Neuronal stem cell (in vitro differentiated cells): ENCODE data around the gene PLOD2.

Source experiments
- DNase-seq: peaks from one replicate; pipeline ENCODE4 v3.0.0-alpha.2; 2013; ENCODE audit warnings: low spot score
- H2AFZ ChIP-seq: one replicate; pipeline ENCODE4 v1.6.1; 2013; ENCODE audit warnings: mild to moderate bottlenecking, low read length, inconsistent platforms
- H2AK5ac ChIP-seq: 2 replicates; pipeline ENCODE4 v1.6.1; 2013; ENCODE audit warnings: low read depth, mild to moderate bottlenecking, inconsistent platforms, low read length, moderate library complexity, mixed read lengths
- H2BK120ac ChIP-seq: 2 replicates; pipeline ENCODE4 v1.6.1; 2013; ENCODE audit warnings: low read depth, mild to moderate bottlenecking, inconsistent platforms, low read length, moderate library complexity, mixed read lengths
- H2BK12ac ChIP-seq: one replicate; pipeline ENCODE4 v1.6.1; 2013; ENCODE audit warnings: low read length, inconsistent platforms
- H2BK15ac ChIP-seq: 2 replicates; pipeline ENCODE4 v1.6.1; 2013; ENCODE audit warnings: mild to moderate bottlenecking, low read length, inconsistent platforms, mixed read lengths
- H2BK5ac ChIP-seq: one replicate; pipeline ENCODE4 v1.6.1; 2013; ENCODE audit warnings: inconsistent platforms, mild to moderate bottlenecking, low read length, moderate library complexity
- H3K14ac ChIP-seq: one replicate; pipeline ENCODE4 v1.6.1; 2013; ENCODE audit warnings: low read length, inconsistent platforms
- H3K18ac ChIP-seq: 2 replicates; pipeline ENCODE4 v1.6.1; 2013; ENCODE audit warnings: low read length, inconsistent platforms
- H3K23ac ChIP-seq: 2 replicates; pipeline ENCODE4 v1.6.1; 2013; ENCODE audit warnings: low read depth, mild to moderate bottlenecking, mixed read lengths, low read length, inconsistent platforms; ENCODE audit not compliant: poor library complexity
- H3K27ac ChIP-seq: replicated peaks from 3 replicates; pipeline ENCODE4 v1.5.1; 2013; ENCODE audit warnings: low read length, inconsistent platforms
- H3K27me3 ChIP-seq, 3 experiments: 2 replicates each; pipeline ENCODE4 v1.6.1; 2013; ENCODE audit warnings: low read length in 3 of 3, mild to moderate bottlenecking in 2 of 3, inconsistent platforms in 1 of 3, low read depth in 1 of 3, mixed read lengths in 1 of 3, moderate library complexity in 1 of 3; ENCODE audit not compliant: control insufficient read depth in 3 of 3, insufficient read depth in 3 of 3
- H3K36me3 ChIP-seq, 2 donors: replicated peaks in 1 of 2; 2 replicates each; pipeline ENCODE4 v1.6.1; 2013; ENCODE audit warnings: low read length in 2 of 2; ENCODE audit not compliant: control insufficient read depth in 2 of 2, insufficient read depth in 2 of 2
- H3K4ac ChIP-seq: 2 replicates; pipeline ENCODE4 v1.6.1; 2013; ENCODE audit warnings: inconsistent platforms, mild to moderate bottlenecking, low read length, moderate library complexity
- H3K4me1 ChIP-seq, 2 donors: 1 replicate in 1 of 2; 2 replicates in 1 of 2; pipeline ENCODE4 v1.6.1; 2013; ENCODE audit warnings: low read length in 2 of 2, low read depth in 1 of 2; ENCODE audit not compliant: control insufficient read depth in 2 of 2, insufficient read depth in 1 of 2
- H3K4me2 ChIP-seq: one replicate; pipeline ENCODE4 v1.6.1; 2013; ENCODE audit warnings: mild to moderate bottlenecking, low read length, inconsistent platforms; ENCODE audit not compliant: insufficient read depth, poor library complexity, severe bottlenecking
- H3K4me3 ChIP-seq, 2 donors: 2 replicates each; pipeline ENCODE4 v1.5.1; 2013; ENCODE audit warnings: low read length in 2 of 2, mild to moderate bottlenecking in 2 of 2, inconsistent platforms in 1 of 2, moderate library complexity in 1 of 2
- H3K79me1 ChIP-seq: one replicate; pipeline ENCODE4 v1.6.1; 2013; ENCODE audit warnings: low read depth, mild to moderate bottlenecking, inconsistent platforms, low read length, moderate library complexity
- H3K9ac ChIP-seq: one replicate; pipeline ENCODE4 v1.6.1; 2013; ENCODE audit warnings: mild to moderate bottlenecking, low read depth, low read length, inconsistent platforms; ENCODE audit not compliant: poor library complexity
- H3K9me3 ChIP-seq, 2 donors: replicated peaks in 1 of 2; 2 replicates each; pipeline versions ENCODE3 to v1.6.1; 2013; ENCODE audit warnings: low read length in 2 of 2, mild to moderate bottlenecking in 2 of 2, inconsistent platforms in 1 of 2, low read depth in 1 of 2, mixed read lengths in 1 of 2, moderate library complexity in 1 of 2; ENCODE audit not compliant: control insufficient read depth in 2 of 2, insufficient read depth in 1 of 2
- H4K8ac ChIP-seq: one replicate; pipeline ENCODE4 v1.6.1; 2013; ENCODE audit warnings: low read depth, mild to moderate bottlenecking, inconsistent platforms, low read length, moderate library complexity
- H4K91ac ChIP-seq: one replicate; pipeline ENCODE4 v1.6.1; 2013; ENCODE audit warnings: low read length, low read depth, mild to moderate bottlenecking, inconsistent platforms; ENCODE audit not compliant: poor library complexity
- WGBS, 2 donors: extraction: QIAGEN DNeasy Blood & Tissue Kit; methylation state at CpG; one replicate each; pipeline ENCODE4 v1.1.7; 2013; ENCODE audit warnings: missing lambda C conversion rate in 2 of 2, mixed read lengths in 1 of 2; ENCODE audit not compliant: insufficient read length in 2 of 2, insufficient replicate concordance in 1 of 2; ENCODE audit errors: extremely low coverage in 2 of 2; 5-methylcytosine and 5-hydroxymethylcytosine counted together

PLOD2 gene

DNA sequence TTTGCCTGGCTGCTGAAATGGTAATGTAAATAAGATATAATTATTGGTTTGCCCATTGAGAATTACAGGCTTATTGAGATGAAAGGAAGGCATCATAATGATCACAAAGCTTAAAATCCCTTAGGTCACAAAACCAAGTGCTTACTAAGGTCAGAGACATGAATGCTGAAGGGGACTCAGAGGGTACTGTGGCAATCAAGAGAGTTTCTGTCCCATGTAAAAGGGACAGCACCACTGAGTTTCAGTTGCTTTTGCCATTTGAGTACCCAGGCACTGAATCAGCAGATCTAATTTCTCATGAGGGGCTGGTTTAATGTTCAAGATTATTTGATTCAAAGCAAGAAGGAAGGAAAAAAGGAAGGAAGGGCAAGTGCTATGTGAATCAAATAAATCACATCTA lies 127.0 kb downstream of the PLOD2 start:
- Histone ChIP-seq H3K18ac (no peak overlapping the region), H3K9me3 (no peaks in the 10 kb centered on the region), H3K36me3 (no peaks in the 10 kb centered on the region), H2BK15ac (no peak overlapping the region), H3K14ac (no peak overlapping the region), H3K79me1 (no peaks in the 10 kb centered on the region), H3K4me2 (no peak overlapping the region), H3K23ac (no peak overlapping the region), H2AK5ac (no peak overlapping the region), H3K9ac (no peak overlapping the region), H4K91ac (no peak overlapping the region), H3K27me3 (no peaks in the 10 kb centered on the region), H3K4ac (no peak overlapping the region), H2AFZ (peak overlapping the region; percentile 8), H2BK5ac (no peak overlapping the region), H3K27ac (no peak overlapping the region), H3K4me1 (no peaks in the 10 kb centered on the region), H2BK12ac (no peak overlapping the region), H4K8ac (no peak overlapping the region), H3K4me3 (no peak overlapping the region), H2BK120ac (no peak overlapping the region)
- DNase-seq = no peak

DNA sequence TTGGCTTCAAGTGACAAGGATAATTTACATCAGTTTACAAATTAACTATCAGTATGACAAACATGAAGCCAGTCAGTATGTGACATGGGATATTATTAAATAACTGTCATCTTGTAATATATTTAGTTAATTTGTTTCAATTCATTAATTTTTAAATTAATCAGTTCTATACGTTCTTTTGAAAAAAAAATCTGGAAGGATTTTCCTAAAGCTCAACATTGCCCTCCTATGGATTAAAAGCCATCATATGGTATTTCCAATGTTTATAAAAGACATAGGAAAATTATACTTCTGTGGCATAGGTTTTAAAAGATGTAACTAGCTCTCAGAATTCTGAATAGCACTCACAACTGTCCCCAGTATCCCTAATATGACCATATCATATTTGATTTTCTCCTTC lies 134.4 kb downstream of the PLOD2 start:
- Histone ChIP-seq H3K27ac (no peak overlapping the region), H2BK15ac (no peak overlapping the region), H4K91ac (no peak overlapping the region), H2AK5ac (no peak overlapping the region), H3K4ac (no peak overlapping the region), H3K14ac (no peak overlapping the region), H2AFZ (no peak overlapping the region), H3K4me1 (no peaks in the 10 kb centered on the region), H3K9me3 (no peaks in the 10 kb centered on the region), H3K79me1 (no peaks in the 10 kb centered on the region), H3K4me2 (no peak overlapping the region), H2BK12ac (no peak overlapping the region), H3K27me3 (no peaks in the 10 kb centered on the region), H2BK120ac (no peak overlapping the region), H2BK5ac (no peak overlapping the region), H4K8ac (no peak overlapping the region), H3K36me3 (no peaks in the 10 kb centered on the region), H3K18ac (no peak overlapping the region), H3K4me3 (no peak overlapping the region), H3K9ac (no peak overlapping the region), H3K23ac (no peak overlapping the region)
- no CpG with 5 or more reads among the region's 1 CpG for WGBS, 2 donors
- DNase-seq = no peak

DNA sequence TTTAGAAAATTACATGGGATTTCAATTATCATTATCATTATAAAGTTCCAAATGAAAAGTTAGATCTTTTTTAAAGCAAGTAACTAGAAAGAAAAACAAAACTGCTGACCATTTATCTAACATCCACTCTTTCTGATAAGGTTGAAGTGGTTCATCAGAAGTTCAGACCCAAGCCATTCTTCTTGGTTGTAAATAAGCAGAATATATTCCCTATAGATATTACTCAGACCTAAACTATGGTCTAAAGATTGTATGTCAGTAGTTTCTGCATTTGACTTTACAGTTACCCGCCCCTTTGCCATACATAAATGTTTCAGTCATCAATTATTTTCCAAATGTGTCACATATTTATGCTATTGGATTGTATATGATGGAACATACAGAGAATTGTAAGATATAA lies 136.7 kb downstream of the PLOD2 start:
- Histone ChIP-seq H2BK120ac (no peak overlapping the region), H3K27ac (no peak overlapping the region), H3K9me3 (no peaks in the 10 kb centered on the region), H3K4me3 (no peak overlapping the region), H3K9ac (no peak overlapping the region), H3K4ac (no peak overlapping the region), H4K8ac (no peak overlapping the region), H4K91ac (no peak overlapping the region), H3K14ac (no peak overlapping the region), H3K27me3 (no peaks in the 10 kb centered on the region), H2AFZ (no peak overlapping the region), H2BK15ac (no peak overlapping the region), H3K23ac (no peak overlapping the region), H2BK5ac (no peak overlapping the region), H2AK5ac (no peak overlapping the region), H3K18ac (no peak overlapping the region), H3K79me1 (no peaks in the 10 kb centered on the region), H3K36me3 (no peaks in the 10 kb centered on the region), H2BK12ac (no peak overlapping the region), H3K4me2 (no peak overlapping the region), H3K4me1 (no peaks in the 10 kb centered on the region)
- no peak for DNase-seq
- no CpG with 5 or more reads among the region's 1 CpG for WGBS, 2 donors

DNA sequence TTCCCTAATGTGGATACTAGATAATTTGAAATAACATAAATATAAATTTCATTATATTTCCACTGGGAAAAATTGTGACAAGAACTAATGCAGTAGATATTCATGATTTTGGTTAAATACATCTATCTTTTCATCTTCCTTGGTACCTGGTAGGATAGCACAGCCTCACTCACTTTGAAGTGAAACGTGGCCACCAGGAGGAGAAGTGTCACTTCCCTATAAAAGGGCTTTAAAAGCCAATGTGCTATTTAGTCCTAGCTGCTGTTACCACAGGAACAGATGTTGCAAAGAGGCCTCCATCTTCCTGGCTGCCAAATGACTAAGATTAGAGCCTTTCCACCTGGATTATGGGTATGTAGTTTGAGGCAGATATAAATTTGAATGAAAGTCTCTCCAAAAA lies 140.0 kb downstream of the PLOD2 start:
- no peaks in the 10 kb centered on the region for H3K27me3 ChIP-seq
- no peak overlapping the region for H2BK15ac ChIP-seq
- H2BK120ac ChIP-seq = no peak overlapping the region
- H3K4me3 ChIP-seq = no peak overlapping the region
- H3K18ac ChIP-seq = no peak overlapping the region
- no peak overlapping the region for H3K4ac ChIP-seq
- no peaks in the 10 kb centered on the region for H3K9me3 ChIP-seq
- H2BK5ac ChIP-seq = no peak overlapping the region
- H3K23ac ChIP-seq = no peak overlapping the region
- H3K79me1 ChIP-seq = no peaks in the 10 kb centered on the region
- H3K4me1 ChIP-seq = no peaks in the 10 kb centered on the region
- H4K8ac ChIP-seq = no peak overlapping the region
- no CpG with 5 or more reads among the region's 1 CpG for WGBS, 2 donors
- no peak overlapping the region for H3K4me2 ChIP-seq
- H2AK5ac ChIP-seq = no peak overlapping the region
- DNase-seq = no peak
- H3K14ac ChIP-seq = no peak overlapping the region
- no peak overlapping the region for H3K9ac ChIP-seq
- H4K91ac ChIP-seq = no peak overlapping the region
- H2AFZ ChIP-seq = no peak overlapping the region
- H2BK12ac ChIP-seq = no peak overlapping the region
- H3K27ac ChIP-seq = no peak overlapping the region
- no peaks in the 10 kb centered on the region for H3K36me3 ChIP-seq
